ENCODE data around the gene KLF11.
A peak's percentile ranks its signal among the peaks of the same experiment; 100 is the strongest.
"Not testable (repeated sequence)": the region's sequence is repeated elsewhere in the genome, so short reads cannot be mapped to it uniquely, and the experiment has no call there.

The KLF11 gene

DNA sequence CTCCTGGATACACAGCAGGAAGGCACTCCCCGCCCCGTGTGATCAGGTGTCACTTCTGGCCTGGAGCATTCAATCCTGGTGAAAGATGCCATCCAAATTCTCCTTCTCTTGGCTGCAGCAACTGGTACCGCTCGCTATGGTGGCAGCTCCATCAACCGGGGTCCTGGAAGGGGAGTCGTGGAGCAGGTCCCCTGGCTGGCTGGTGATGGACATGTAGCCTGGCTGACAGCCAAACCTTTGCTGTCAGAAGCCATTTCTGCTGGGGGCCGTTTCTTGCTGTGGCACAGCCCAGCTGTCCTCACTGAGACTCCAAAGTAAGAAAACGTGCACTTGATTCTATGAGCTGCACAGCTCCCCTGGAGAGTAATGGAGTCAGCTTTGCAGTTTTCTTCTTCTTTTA, 44.0 kb downstream of the KLF11 start:
- no peak for DNase-seq

DNA sequence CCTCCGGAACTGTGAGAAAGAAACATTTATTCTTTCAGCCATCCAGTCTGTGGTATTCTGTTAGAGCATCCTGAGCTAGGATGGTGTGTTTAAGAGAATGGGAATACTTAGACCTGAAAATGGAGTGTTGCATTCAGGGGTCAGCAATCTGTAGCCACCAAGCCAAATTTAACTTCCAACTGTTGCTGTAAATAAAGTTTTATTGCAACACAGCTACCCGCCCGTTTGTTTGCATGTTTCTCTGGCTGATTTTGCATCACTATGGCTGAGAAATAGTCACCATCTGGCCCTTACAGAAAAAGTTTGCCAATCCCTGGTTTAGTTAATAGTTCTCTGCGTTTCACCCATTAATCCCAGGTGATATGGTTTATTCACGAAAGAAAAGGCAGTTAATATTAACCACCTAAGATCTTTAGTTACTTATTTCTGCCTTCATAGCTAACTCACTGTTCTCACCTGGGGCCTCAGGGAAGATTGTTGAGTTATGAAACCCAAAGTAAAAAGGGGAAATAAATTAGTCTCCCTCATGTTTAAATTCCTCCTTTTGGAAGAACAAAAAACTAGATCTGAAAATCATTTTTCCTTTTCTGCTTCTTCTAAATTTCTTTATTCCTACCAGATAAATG, 46.3 kb downstream of the KLF11 start:
- no peak for DNase-seq

DNA sequence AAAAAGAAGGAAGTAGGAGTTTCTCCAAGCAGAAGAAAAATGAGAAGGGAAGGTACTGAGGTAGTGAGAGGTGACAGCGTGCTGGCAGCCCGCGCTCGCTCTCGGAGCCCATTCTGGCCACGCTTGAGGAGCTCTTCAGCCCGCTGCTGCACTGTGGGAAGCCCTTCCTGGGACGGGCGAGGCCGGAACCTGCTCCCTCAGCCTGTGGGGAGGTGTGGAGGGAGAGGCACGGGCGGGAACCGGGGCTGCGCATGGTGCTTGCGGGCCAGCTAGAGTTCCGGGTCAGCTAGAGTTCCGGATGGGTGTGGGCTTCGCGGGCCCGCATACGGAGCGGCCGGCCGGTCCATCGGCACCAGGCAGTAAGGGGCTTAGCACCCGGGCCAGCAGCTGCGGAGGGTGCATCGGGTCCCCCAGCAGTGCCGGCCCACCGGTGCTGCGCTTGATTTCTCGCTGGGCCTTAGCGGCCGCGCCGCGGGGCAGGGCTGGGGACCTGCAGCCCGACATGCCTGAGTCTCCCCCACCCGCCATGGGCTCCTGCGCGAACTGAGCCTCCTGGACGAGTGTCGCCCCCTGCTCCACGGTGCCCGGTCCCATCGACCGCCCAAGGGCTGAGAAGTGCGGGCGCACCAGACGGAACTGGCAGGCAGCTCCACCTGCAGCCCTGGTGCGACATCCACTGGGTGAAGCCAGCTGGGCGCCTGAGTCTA, 48.0 kb downstream of the KLF11 start:
- DNase-seq, result no peak

DNA sequence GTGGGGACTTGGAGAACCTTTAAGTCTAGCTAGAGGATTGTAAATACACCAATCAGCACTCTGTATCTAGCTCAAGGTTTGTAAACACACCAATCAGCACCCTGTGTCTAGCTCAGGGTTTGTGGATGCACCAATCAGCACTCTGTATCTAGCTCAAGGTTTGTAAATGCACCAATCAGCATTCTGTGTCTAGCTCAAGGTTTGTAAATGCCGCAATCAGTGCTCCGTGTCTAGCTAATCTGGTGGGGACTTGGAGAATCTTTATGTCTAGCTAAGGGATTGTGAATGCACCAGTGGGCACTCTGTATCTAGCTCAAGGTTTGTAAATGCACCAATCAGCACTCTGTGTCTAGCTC, 48.5 kb downstream of the KLF11 start:
- not testable (repeated sequence) for DNase-seq

DNA sequence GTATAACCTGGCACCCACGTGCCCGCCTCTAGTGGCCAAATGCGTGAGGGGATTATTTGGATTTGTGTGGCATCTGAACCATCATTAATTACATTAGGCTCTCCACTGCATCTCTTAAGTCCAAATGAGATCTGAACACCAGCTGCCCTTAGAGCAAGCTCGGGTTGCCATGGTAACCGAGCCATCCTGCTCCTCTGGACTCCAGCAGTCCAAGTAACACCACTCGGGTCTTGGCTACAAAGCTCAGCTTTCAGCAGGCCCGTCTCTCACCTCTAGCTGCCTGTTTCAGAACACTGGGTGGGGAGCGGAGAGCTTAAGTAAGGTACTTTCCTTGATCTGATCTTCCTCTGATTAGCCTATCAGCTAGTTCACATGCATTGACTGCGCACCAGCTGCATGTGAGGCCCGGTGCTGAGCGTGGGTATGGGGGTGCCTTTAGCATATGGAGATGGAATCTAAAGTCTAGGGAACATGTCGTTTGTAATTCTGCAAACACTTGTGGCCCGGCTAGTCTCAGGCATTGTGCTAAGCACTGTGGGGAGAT, 51.0 kb downstream of the KLF11 start:
- no peak for DNase-seq

DNA sequence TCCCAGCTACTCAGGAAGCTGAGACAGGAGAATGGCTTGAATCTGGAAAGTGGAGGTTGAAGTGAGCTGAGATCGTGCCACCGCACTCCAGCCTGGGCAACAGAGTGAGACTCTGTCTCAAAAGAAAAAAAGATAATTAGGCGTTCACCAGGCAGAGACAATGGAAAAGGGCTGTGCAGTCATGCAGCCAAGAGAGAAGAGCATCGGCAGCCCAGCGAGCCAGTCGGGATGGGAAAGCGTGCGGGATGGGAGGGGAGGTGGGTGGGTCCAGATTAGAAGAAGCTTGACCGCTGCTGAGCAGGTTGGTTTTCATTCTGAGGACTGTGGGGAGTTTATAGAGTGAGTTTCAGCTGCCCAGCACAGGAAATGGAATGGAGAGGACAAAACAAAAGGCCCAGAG, 51.8 kb downstream of the KLF11 start:
- no peak for DNase-seq

DNA sequence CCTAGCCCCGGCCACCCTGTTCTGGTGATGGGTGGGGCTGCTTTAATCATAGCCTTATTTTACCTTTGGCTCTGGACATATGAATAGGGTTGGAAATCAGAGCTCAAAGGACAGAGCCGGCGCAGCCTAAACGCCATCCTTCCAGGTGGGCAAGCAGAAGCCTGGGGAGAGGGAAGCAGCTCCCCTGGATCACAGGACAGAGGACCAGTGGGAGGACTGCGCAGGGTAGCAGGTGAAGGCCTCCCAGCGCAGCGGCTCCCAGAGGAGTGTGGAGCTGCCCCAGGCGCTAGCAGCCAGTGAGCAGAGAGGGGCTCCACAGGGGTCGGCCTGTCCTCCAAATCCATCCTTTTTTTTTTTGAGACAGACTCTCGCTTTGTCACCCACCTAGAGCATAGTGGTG, 53.3 kb downstream of the KLF11 start:
- no peak for DNase-seq

DNA sequence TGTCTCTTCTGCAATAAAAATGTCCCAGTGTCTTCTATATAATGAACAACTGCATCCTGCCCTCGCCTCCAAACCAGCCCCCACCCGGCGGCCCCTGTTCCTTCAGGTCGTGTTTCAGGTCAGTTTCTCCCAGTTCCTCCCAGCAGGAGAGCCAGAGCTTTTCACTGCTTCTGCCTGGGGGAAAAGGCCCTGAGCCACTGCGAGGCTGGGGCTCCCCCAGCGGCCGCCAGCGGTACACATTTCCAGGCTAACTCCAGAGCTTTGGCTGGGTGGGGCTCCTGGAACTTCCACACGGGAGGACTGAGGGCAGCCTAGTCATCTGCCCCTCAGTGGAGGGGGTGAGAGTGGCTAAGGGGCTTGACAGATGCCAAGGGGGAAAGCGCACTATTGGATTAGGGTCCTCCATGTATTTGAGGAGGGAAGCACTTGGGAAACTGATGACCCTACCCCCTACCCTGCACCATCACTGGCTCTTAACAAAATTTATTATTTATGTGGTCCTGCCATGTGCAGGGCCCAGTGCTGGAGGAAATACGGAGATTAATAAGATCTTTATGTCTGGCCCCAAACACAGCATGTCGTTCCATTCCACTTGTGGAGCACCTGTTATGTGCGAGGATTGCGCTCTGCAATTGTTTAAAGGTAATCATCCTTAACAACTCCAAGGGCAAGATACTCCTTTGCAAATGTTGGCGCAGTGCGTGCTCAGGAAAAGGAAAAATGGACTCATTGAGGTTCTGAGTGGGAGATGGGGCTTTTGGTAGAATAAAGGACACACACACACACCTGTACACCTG, 54.2 kb downstream of the KLF11 start:
- DNase-seq, result peak; percentile 43 to 63

DNA sequence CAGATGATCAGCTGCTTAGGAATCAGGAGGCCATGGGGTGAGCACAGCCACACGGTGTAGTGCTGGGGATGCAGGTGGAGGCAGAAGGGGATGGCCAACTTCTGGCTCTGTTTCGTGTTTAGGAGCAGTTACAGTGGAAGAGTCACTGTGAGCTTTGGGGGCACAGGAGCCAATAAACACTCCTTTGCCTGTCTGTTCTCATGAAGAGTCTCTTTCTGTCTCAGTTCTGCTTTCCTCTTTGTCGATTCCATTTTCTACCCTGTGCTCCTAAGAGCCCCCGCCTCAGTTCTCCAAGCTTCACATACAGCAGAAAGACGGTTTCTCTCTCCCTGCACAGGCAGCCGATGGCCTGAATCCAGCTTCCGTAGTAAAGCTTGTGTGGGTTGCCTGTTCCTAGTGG, 58.1 kb downstream of the KLF11 start:
- no peak for DNase-seq

DNA sequence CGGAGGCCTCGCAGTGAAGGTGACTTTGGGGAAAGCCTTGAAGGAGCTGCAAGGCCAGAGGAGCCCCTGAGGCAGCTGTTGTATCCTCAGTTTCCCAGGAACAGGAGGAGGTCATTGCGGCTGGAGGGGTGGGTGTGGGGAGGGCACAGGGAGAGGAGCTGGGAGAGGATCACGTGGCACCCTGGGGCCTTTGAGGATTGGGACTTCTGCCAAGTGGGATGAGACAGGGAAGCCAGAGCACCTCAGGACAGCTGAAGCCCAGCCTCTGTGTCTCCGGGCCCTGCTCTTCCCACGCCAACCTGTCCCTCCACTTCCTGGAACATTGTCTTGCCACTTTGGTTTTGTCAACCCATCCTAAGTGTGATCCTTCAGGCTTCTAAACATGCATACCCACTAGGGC, 59.8 kb downstream of the KLF11 start:
- DNase-seq, result no peak
